GM12891 (cell line): ENCODE measurements around the gene DNASE2B.

ENCODE experiments used
- POLR2A ChIP-seq: IDR thresholded peaks from 2 replicates; pipeline ENCODE4 v1.6.1; 2011; ENCODE audit warnings: low read depth, low read length, control low read depth
- POLR2AphosphoS5 ChIP-seq: IDR thresholded peaks from 2 replicates; pipeline ENCODE4 v1.6.1; 2011; ENCODE audit warnings: low read depth, low read length, control low read depth
- POU2F2 ChIP-seq: IDR thresholded peaks from 2 replicates; pipeline ENCODE4 v1.6.1; 2011; ENCODE audit warnings: low read depth, mild to moderate bottlenecking, control low read depth, low read length, moderate library complexity
- SPI1 ChIP-seq: IDR thresholded peaks from 2 replicates; pipeline ENCODE4 v1.6.1; 2011; ENCODE audit warnings: low read depth, low read length, control low read depth
- TAF1 ChIP-seq: IDR thresholded peaks from 2 replicates; pipeline ENCODE4 v1.6.1; 2011; ENCODE audit warnings: low read depth, low read length, control low read depth

- TF ChIP-seq POLR2AphosphoS5 (no peak), POLR2A (no peak), TAF1 (no peak), POU2F2 (no peak), SPI1 (no peak)
Observed at GRCh38 chr1:84374991-84375696, 23.1 kb upstream of the DNASE2B start.
